HepG2 (cell line): ENCODE measurements around the gene TULP4. TPM values are rescaled to one million over a fixed set of nuclear protein-coding genes. Genes with fewer than 3 reads are reported as not detected.

Source experiments
- ARID5B ChIP-seq: IDR thresholded peaks from 2 replicates; pipeline ENCODE4 v1.4.0; 2020; ENCODE audit warnings: mild to moderate bottlenecking, missing genetic modification reagents
- ELF3 ChIP-seq: IDR thresholded peaks from 2 replicates; pipeline ENCODE4 v1.6.1; 2016; ENCODE audit warnings: missing genetic modification reagents, missing compliant biosample characterization
- FOXO1 ChIP-seq: sonication (generic); formaldehyde crosslinking; IDR thresholded peaks from 2 replicates; pipeline ENCODE4 v1.4.0; 2020; ENCODE audit warnings: missing genetic modification reagents
- IKZF5 ChIP-seq: IDR thresholded peaks from 2 replicates; pipeline ENCODE4 v1.6.1; 2018; ENCODE audit warnings: missing genetic modification reagents, mild to moderate bottlenecking, missing compliant biosample characterization
- MLX ChIP-seq: IDR thresholded peaks from 2 replicates; pipeline ENCODE4 v1.6.1; 2016
- MYPOP ChIP-seq: sonication (generic); formaldehyde crosslinking; IDR thresholded peaks from 2 replicates; pipeline ENCODE4 v1.8.1; 2023; ENCODE audit warnings: mild to moderate bottlenecking, moderate library complexity, missing genetic modification reagents
- PRDM15 ChIP-seq: sonication (generic); formaldehyde crosslinking; IDR thresholded peaks from 2 replicates; pipeline ENCODE4 v1.4.0; 2020; ENCODE audit warnings: missing genetic modification reagents
- SAP130 ChIP-seq: IDR thresholded peaks from 2 replicates; pipeline ENCODE4 v1.6.1; 2016; ENCODE audit warnings: low read depth
- SP5 ChIP-seq: IDR thresholded peaks from 2 replicates; pipeline ENCODE4 v1.6.1; 2016; ENCODE audit warnings: low read depth, borderline replicate concordance
- TBL1XR1 ChIP-seq: fragments of 150-350 bp; IDR thresholded peaks from 2 replicates; pipeline ENCODE4 v1.6.1; 2014; ENCODE audit warnings: borderline replicate concordance, low read length; ENCODE audit not compliant: partially characterized antibody
- ZEB1 ChIP-seq: IDR thresholded peaks from 2 replicates; pipeline ENCODE4 v1.6.1; 2012; ENCODE audit warnings: mild to moderate bottlenecking, low read depth, inconsistent platforms; ENCODE audit not compliant: insufficient replicate concordance
- ZGPAT ChIP-seq: IDR thresholded peaks from 2 replicates; pipeline ENCODE4 v1.6.1; 2016; ENCODE audit warnings: mild to moderate bottlenecking
- ZKSCAN1 ChIP-seq: fragments of 150-350 bp; IDR thresholded peaks from 2 replicates; pipeline ENCODE4 v1.6.1; 2014; ENCODE audit warnings: low read length
- ZNF484 ChIP-seq: sonication (generic); formaldehyde crosslinking; IDR thresholded peaks from 2 replicates; pipeline ENCODE4 v1.5.1; 2020; ENCODE audit warnings: mild to moderate bottlenecking, low read depth, missing genetic modification reagents, borderline replicate concordance
- ZNF550 ChIP-seq: sonication (generic); formaldehyde crosslinking; IDR thresholded peaks from 2 replicates; pipeline ENCODE4 v1.4.0; 2020; ENCODE audit warnings: mild to moderate bottlenecking, missing genetic modification reagents, borderline replicate concordance
- ZNF614 ChIP-seq: IDR thresholded peaks from 2 replicates; pipeline ENCODE4 v1.6.1; 2018; ENCODE audit warnings: missing biosample characterization, missing genetic modification reagents, inconsistent platforms, borderline replicate concordance
- ZSCAN29 ChIP-seq: sonication (generic); formaldehyde crosslinking; conservative IDR thresholded peaks from 2 replicates; pipeline ENCODE4 v1.4.0; 2020; ENCODE audit warnings: mild to moderate bottlenecking, missing genetic modification reagents
- polyA plus RNA-seq, 8 experiments: library from polyadenylated mRNA; depleted of rRNA in 3 of 8; stranded (reverse) in 7 of 8; unstranded in 1 of 8; fragments of >200 nt; fragmentation: Illumina TruSeq in 4 of 8; extraction: Trizol in 4 of 8; gene quantifications; 2 replicates each; pipeline versions ENCODE4 v1.2.1 to v1.2.3, GENCODE V29; 2011 to 2016; ENCODE audit warnings: low read depth in 4 of 8, missing spikeins in 1 of 8, mixed read lengths in 1 of 8; ENCODE audit not compliant: insufficient read depth in 1 of 8
- total RNA-seq, 5 experiments: library from RNA; depleted of rRNA; stranded (reverse); fragments of >200 nt; fragmentation: Illumina TruSeq; extraction: Trizol; gene quantifications; 2 replicates each; pipeline ENCODE4 v1.2.3, GENCODE V29; 2016; ENCODE audit warnings: low read depth in 1 of 5

TULP4 gene
- total and polyA plus RNA-seq, 2 of the 13 experiments (the other 11 are each of a cell fraction or from before 2014, with no cell fraction given) = 21.1 to 122 TPM

- TF ChIP-seq MLX (CRISPR knock-in tag) (peak; percentile 80), ZNF550 (CRISPR knock-in tag) (no peak), MYPOP (peak; percentile 38; the same call in 1 of the 2 replicates), SP5 (CRISPR knock-in tag) (peak; percentile 47; the same call in 1 of the 2 replicates), SAP130 (CRISPR knock-in tag) (peak; percentile 93), ZNF484 (CRISPR knock-in tag) (no peak), ZEB1 (peak; percentile 68), ZSCAN29 (CRISPR knock-in tag) (0 out of 2 replicates have a peak, but pooled peaks have one; percentile 24), FOXO1 (CRISPR knock-in tag) (peak; percentile 88), ARID5B (CRISPR knock-in tag) (peak; percentile 94), ZGPAT (CRISPR knock-in tag) (peak; percentile 88), ZKSCAN1 (no peak), PRDM15 (no peak), ELF3 (CRISPR knock-in tag) (peak; percentile 99), TBL1XR1 (peak; percentile 94), ZNF614 (CRISPR knock-in tag) (peak; percentile 78), IKZF5 (CRISPR knock-in tag) (peak; percentile 76)
Observed at GRCh38 chr6:158554611-158555361, 242.5 kb downstream of the TULP4 start (continued).
